ENCODE measurements around the gene VPS37B.
A peak's percentile ranks its signal among the peaks of the same experiment; 100 is the strongest.

VPS37B gene

DNA sequence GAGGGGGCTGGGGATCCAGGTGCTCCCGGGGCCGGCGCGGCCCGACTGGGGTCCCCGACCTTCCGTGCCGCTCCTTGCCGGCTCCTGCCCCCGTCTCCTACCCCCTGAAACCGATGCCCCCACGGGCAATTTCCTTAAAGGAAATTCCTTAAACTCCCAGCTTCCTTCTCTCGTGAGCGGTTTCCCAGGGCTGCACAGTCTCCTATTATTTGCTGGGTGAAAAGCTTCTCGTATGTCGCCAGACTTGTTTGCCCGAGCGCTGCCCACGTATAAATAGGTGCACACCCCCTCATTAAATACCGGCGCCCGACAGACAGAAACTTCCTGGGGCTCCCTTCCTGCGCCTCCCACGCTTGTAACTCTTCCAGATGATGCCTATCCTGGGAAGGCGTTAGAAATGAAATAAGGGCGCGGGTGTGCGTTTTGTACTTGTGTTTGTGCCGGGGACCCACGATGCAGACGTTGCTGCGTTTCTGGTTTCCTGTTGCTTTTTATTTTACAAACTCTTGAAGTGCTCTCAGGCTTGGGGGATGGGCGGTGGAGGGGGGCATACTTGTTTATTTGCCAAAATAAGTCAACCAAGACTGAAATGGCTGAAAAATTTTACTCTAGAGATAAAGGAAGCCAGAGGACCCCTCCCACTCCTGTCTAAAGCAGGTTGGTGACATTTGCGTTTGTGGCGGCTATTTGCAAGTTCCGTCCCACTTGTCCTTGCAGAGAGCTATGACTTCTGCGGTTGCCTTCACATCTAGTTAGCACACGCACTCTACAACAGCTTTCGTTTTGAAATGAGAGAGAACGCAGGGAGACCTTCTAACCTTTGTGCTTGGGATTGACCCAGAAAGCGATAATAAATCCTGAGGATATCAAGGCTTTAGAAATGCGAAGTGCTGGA, 59.6 kb downstream of the VPS37B start:
- peak in 2 of 5 experiments; percentile 58 to 84 for DNase-seq

GRCh38 chr12:122835750-122836026, 60.2 kb downstream of the VPS37B start:
- DNase-seq = peak in 1 of 5 experiments; percentile 26

- DNase-seq = peak; percentile 32 to 51 (median 39)
These were observed 60.8 kb downstream of the VPS37B start, which contains the start of gene HIP1R for GRCh38 chr12:122834921-122835749. HIP1R (plus strand) TSS chr12:122835457; CDS start chr12:122835551, 94 bp downstream.

DNA sequence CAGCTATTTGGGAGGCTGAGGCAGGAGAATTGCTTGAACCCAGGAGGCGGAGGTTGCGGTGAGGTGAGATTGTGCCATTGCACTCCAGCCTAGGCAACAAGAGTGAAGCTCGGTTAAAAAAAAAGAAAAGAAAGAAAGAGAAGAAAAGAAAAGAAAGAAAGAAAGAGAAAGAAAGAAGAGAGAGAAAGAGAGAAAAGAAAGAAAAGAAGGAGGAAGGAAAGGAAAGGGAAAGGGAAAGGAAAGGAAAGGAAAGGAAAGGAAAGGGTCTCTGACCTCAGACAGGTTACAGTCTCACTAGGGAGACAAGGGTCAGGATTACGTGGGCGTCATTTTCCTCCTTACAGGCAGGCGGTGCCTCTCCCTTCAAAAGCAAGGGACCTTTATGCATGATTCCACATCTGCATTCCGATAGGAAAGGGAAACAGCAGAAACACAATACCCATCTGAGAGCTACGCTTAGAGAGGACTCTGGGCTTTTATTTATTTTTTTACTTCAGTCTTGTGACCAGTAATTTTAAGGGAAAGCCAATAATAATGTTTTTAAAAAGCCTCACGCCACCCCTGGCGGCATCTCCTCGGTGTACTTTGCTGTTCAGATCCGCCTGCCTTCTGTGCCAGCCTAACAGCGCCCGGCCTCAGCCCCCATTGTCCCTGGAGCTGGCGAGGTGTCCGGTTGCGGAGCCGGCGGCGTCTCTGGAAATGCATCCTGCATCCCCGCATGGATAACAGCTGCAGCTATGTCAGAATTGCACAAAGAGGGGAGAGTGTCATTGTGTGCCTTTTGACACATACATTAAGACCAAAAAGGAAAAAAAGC, 61.6 kb downstream of the VPS37B start:
- DNase-seq = peak in 1 of 5 experiments; percentile 19

DNA sequence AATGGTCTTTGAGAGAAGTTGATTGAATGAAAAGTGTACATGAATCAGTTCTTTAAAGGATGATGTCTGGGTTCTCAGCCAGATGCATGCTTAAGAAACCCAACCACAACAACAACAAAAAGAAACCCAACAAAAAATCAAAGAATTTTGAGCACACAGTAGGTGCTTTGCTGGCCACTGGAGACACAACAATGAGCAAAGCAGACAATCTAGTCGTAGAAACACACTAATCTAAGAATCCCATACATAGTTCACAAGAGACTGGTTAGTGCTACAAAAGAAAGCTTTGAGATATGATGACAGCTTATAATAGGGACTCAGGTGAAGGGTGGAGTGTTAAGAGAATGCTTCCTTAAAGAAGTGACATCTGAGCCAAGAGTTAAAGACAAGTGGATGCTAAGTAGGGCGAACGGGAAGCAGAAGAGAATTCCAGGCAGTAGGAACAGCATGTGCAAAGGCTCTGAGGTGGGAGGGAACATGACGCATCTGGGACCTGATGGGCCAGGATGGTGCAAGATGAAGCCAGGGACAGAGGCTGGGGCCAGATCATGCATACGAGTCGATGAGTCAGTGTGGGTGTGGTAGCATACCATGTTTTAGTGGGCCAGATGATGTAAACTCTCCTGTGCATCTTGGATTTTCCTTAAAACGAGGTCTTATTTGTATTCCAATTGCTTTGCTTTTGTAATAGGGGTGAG, 65.3 kb downstream of the VPS37B start:
- DNase-seq = no peak

GRCh38 chr12:122827258-122827657, 68.7 kb downstream of the VPS37B start:
- DNase-seq = no peak

GRCh38 chr12:122825773-122826724, 69.9 kb downstream of the VPS37B start:
- peak in 1 of 5 experiments; percentile 21 for DNase-seq

DNA sequence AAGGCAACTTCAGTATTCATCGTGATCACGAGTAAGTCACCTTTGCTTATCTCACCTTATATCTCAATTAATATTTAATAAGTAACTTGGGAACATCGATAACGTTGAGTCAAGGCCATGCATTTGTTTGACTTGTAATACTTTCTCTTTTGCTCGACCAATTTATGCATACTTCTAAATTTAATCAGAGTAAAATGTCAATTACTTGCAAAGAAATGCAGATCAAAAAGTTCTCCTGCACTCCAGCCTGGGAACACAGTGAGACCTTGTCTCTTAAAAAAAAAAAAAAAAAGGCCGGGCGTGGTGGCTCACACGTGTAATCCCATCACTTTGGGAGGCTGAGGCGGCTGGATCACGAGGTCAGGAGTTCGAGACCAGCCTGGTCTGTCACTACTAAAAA, 72.5 kb downstream of the VPS37B start:
- no peak for DNase-seq

GRCh38 chr12:122820838-122821271, 75.1 kb downstream of the VPS37B start:
- DNase-seq = no peak

DNA sequence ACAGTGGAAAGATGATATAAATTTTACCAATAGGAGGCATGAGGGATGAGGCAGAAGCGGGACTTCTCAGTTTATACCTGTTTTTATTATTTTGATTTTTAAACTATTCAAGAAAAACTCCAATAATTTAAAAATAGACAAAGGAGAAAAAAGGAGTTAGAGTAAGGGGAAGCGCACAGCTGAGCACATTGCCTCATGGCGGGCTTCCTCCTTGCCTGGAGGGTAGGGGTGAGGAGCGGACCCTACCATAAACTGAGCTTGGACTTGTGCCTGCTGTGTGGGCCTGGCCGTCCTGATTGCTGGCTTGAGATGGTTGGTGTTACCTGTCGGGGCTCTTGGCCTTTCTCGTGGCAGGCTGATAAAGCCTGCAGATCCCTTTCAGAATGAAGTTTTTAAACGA, 75.8 kb downstream of the VPS37B start:
- DNase-seq = no peak

DNA sequence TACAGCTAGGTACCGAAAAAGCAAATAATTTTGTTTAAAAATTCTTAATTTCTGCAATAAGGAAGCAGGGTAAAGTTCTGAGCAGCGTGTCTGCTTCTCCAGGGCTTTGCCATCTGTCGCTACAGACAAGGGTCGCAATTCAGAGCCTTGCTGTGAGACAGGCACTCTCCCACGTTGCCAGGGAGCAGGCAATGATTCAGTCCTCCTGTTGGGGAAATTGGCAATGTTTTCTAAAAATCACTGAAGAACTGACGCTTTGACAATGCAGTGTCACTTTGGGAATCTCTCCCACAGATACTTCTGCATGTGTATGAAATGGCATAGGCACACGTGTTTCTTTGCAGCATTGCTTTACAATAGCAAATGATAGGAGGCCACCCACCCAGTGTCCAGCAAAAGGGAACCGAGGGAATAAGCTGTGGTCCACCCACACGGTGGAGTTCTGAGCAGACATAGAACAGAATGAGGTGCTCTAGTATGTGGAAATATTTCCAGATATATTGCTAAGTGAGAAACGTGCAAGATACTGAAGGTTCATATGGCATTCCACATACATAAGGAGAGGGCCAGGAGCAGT, 76.6 kb downstream of the VPS37B start:
- no peak for DNase-seq
